SK-N-SH (cell line): ENCODE data around the gene SPTBN1. TPM values are rescaled to one million over a fixed set of nuclear protein-coding genes. Genes with fewer than 3 reads are reported as not detected.

Experiments
- CTCF ChIA-PET: fragments of 300-600, 350-600 bp; formaldehyde crosslinking; extraction: SDS; loops from one replicate; lab custom pipeline; 2021; lab: Yijun Ruan, JAX
- POLR2A ChIA-PET: fragments of 350-600 bp; sonication (Branson Sonifier 250); formaldehyde crosslinking; extraction: SDS; loops from one replicate; lab custom pipeline; 2020; ENCODE audit warnings: antibody characterized with exemption, inconsistent platforms; lab: Yijun Ruan, JAX
- DNase-seq: peaks from one replicate; pipeline ENCODE4 v3.0.0; 2012
- H2AFZ ChIP-seq: fragments of 200-600 bp; sonication (generic); 2 replicates; pipeline ENCODE4 v1.8.1; 2016; ENCODE audit warnings: antibody characterized with exemption, mild to moderate bottlenecking, low read depth
- H3F3A ChIP-seq: fragments of 200-600 bp; sonication (generic); replicated peaks from 2 replicates; pipeline ENCODE3; 2016; ENCODE audit warnings: antibody characterized with exemption, mild to moderate bottlenecking; ENCODE audit not compliant: insufficient read depth
- H3K27ac ChIP-seq, 2 experiments: fragments of 200-500 bp in 1 of 2; fragments of 200-600 bp in 1 of 2; sonication (Bioruptor generic) in 1 of 2; sonication (generic), shearing (Covaris generic) in 1 of 2; 2 replicates each; pipeline versions ENCODE4 v1.5.1 to v1.6.1; 2014 to 2016; ENCODE audit warnings: low read depth in 2 of 2, inconsistent platforms in 1 of 2, low read length in 1 of 2, mild to moderate bottlenecking in 1 of 2, mixed read lengths in 1 of 2
- H3K27me3 ChIP-seq: fragments of 200-600 bp; sonication (generic), shearing (Covaris generic); 2 replicates; pipeline ENCODE4 v1.6.1; 2016; ENCODE audit warnings: mixed run types; ENCODE audit not compliant: insufficient read depth
- H3K36me3 ChIP-seq, 2 experiments: fragments of 200-500 bp in 1 of 2; fragments of 200-600 bp in 1 of 2; sonication (Bioruptor generic) in 1 of 2; sonication (generic) in 1 of 2; replicated peaks in 1 of 2; 2 replicates each; pipeline versions ENCODE3 to v1.5.1; 2014 to 2016; ENCODE audit warnings: low read length in 1 of 2, mild to moderate bottlenecking in 1 of 2; ENCODE audit not compliant: insufficient read depth in 2 of 2, control insufficient read depth in 1 of 2
- H3K4me1 ChIP-seq, 2 experiments: fragments of 200-500 bp in 1 of 2; fragments of 200-600 bp in 1 of 2; sonication (Bioruptor generic) in 1 of 2; sonication (generic), shearing (Covaris generic) in 1 of 2; 2 replicates each; pipeline versions ENCODE4 v1.5.1 to v1.6.1; 2014 to 2016; ENCODE audit warnings: low read depth in 1 of 2, low read length in 1 of 2, mixed run types in 1 of 2; ENCODE audit not compliant: insufficient read depth in 2 of 2, control insufficient read depth in 1 of 2
- H3K4me2 ChIP-seq: fragments of 200-600 bp; sonication (generic), shearing (Covaris generic); 2 replicates; pipeline ENCODE4 v1.6.1; 2017; ENCODE audit warnings: mixed run types
- H3K4me3 ChIP-seq, 2 experiments: fragments of 200-500 bp in 1 of 2; fragments of 200-600 bp in 1 of 2; sonication (Bioruptor generic) in 1 of 2; sonication (generic), shearing (Covaris generic) in 1 of 2; 2 replicates each; pipeline versions ENCODE4 v1.5.1 to v1.8.1; 2014 to 2016; ENCODE audit warnings: low read depth in 2 of 2, inconsistent platforms in 1 of 2, low read length in 1 of 2, mild to moderate bottlenecking in 1 of 2, mixed read lengths in 1 of 2, moderate library complexity in 1 of 2
- H3K79me2 ChIP-seq: fragments of 200-600 bp; sonication (generic); 2 replicates; pipeline ENCODE4 v1.8.1; 2017; ENCODE audit warnings: mild to moderate bottlenecking; ENCODE audit not compliant: insufficient read depth
- H3K9ac ChIP-seq: fragments of 200-600 bp; sonication (generic); 2 replicates; pipeline ENCODE4 v1.6.1; 2017; ENCODE audit warnings: mixed run types
- H3K9me2 ChIP-seq: fragments of 200-600 bp; sonication (generic); 2 replicates; pipeline ENCODE4 v1.6.1; 2017; ENCODE audit warnings: mixed run types
- H3K9me3 ChIP-seq: fragments of 200-600 bp; sonication (generic); 2 replicates; pipeline ENCODE4 v1.6.1; 2017; ENCODE audit warnings: mixed run types, mild to moderate bottlenecking, moderate library complexity
- H4K20me1 ChIP-seq: fragments of 200-600 bp; sonication (generic); 2 replicates; pipeline ENCODE4 v1.6.1; 2017; ENCODE audit warnings: mild to moderate bottlenecking, mixed run types; ENCODE audit not compliant: insufficient read depth
- CHD2 ChIP-seq: fragments of 150-350 bp; IDR thresholded peaks from 2 replicates; pipeline ENCODE4 v1.6.1; 2018; ENCODE audit warnings: low read length; ENCODE audit not compliant: partially characterized antibody
- ELF1 ChIP-seq: IDR thresholded peaks from 2 replicates; pipeline ENCODE4 v1.4.0; 2012
- GATA2 ChIP-seq: sonication (generic); formaldehyde crosslinking; IDR thresholded peaks from 2 replicates; pipeline ENCODE4 v1.5.0; 2020; ENCODE audit warnings: mild to moderate bottlenecking, missing genetic modification reagents
- IRF3 ChIP-seq: fragments of 150-350 bp; IDR thresholded peaks from 2 replicates; pipeline ENCODE4 v1.6.1; 2016; ENCODE audit warnings: mild to moderate bottlenecking, low read depth, low read length
- NFIC ChIP-seq: IDR thresholded peaks from 2 replicates; pipeline ENCODE4 v1.4.0; 2012; ENCODE audit warnings: borderline replicate concordance
- NRF1 ChIP-seq: IDR thresholded peaks from 2 replicates; pipeline ENCODE4 v1.6.1; 2012; ENCODE audit warnings: low read depth, mild to moderate bottlenecking, low read length
- POLR2AphosphoS5 ChIP-seq: IDR thresholded peaks from 2 replicates; pipeline ENCODE4 v1.6.1; 2012; ENCODE audit warnings: low read depth, low read length
- RCOR1 ChIP-seq: fragments of 150-350 bp; IDR thresholded peaks from 2 replicates; pipeline ENCODE4 v1.6.1; 2017; ENCODE audit warnings: antibody characterized with exemption, low read length
- REST ChIP-seq: IDR thresholded peaks from 2 replicates; pipeline ENCODE4 v1.6.1; 2012; ENCODE audit warnings: mild to moderate bottlenecking, low read depth, low read length, moderate library complexity
- SIN3A ChIP-seq: IDR thresholded peaks from 2 replicates; pipeline ENCODE4 v1.6.1; 2012; ENCODE audit warnings: low read depth, mild to moderate bottlenecking, low read length, moderate library complexity, borderline replicate concordance
- SMC3 ChIP-seq: IDR thresholded peaks from 2 replicates; pipeline ENCODE4 v1.6.1; 2012; ENCODE audit warnings: low read depth, low read length, improper control_type of control experiment
- USF1 ChIP-seq: IDR thresholded peaks from 2 replicates; pipeline ENCODE4 v1.4.0; 2012; ENCODE audit warnings: low read depth, borderline replicate concordance
- ZBTB33 ChIP-seq: IDR thresholded peaks from 2 replicates; pipeline ENCODE4 v1.4.0; 2012; ENCODE audit warnings: low read depth, borderline replicate concordance
- WGBS: methylation state at CpG from one replicate; pipeline ENCODE4 v1.1.6; 2017; ENCODE audit warnings: low lambda C conversion rate; 5-methylcytosine and 5-hydroxymethylcytosine counted together
- polyA plus RNA-seq, 3 experiments: library from polyadenylated mRNA; depleted of rRNA; stranded (reverse); fragments of >200 nt; gene quantifications; 2 replicates each; pipeline ENCODE4 v1.2.3, GENCODE V29; 2012

Gene SPTBN1
- polyA plus RNA-seq, 1 of the 3 experiments (the other 2 are of a cell fraction) = 29.1 TPM

GRCh38 chr2:54591551-54591950 lies 135.4 kb downstream of the SPTBN1 start (continued):
- TF ChIP-seq REST (no peak), CHD2 (no peak), SIN3A (no peak), POLR2AphosphoS5 (no peak), SMC3 (no peak), RCOR1 (no peak), ELF1 (no peak), ZBTB33 (no peak)

GRCh38 chr2:54593249-54593648 lies 137.1 kb downstream of the SPTBN1 start:
- WGBS = 97% methylated on average over 4 of the region's 4 CpGs
- no peaks in the 10 kb centered on the region for H3K9me3 ChIP-seq
- H3K79me2 ChIP-seq = peaks cover 99% of the 10 kb centered on the region
- no peak overlapping the region for H3K9ac ChIP-seq
- no peaks in the 10 kb centered on the region for H3K9me2 ChIP-seq
- ChIA-PET POLR2A (no interaction called here), CTCF (no interaction called here)
- H2AFZ ChIP-seq = no peak overlapping the region
- peaks cover 2 to 11% of the 10 kb centered on the region in 2 experiments for H3K36me3 ChIP-seq
- no peaks in the 10 kb centered on the region for H3F3A ChIP-seq
- H3K4me3 ChIP-seq = no peak overlapping the region
- no peak for DNase-seq
- H4K20me1 ChIP-seq = peaks cover 63% of the 10 kb centered on the region
- no peaks in the 10 kb centered on the region for H3K27me3 ChIP-seq
- no peak overlapping the region for H3K27ac ChIP-seq
- no peak overlapping the region for H3K4me2 ChIP-seq
- peaks cover 18 to 19% of the 10 kb centered on the region in 2 experiments; a peak in 3 of 4 replicates for H3K4me1 ChIP-seq
- TF ChIP-seq GATA2 (CRISPR knock-in tag) (no peak), NRF1 (no peak), NFIC (no peak), USF1 (no peak), IRF3 (no peak)
